Endothelial cell of umbilical vein (primary cell): Measurements from ENCODE around the gene ZMYM3. TPM values are rescaled to one million over a fixed set of nuclear protein-coding genes. Genes with fewer than 3 reads are reported as not detected.

ENCODE experiments used
- BruUV-seq: library from RNA; stranded (reverse); fragments of 400-500 nt; replicated peaks from 2 replicates; lab custom pipeline; 2021; lab: Mats Ljungman, UMichigan
- CTCF ChIA-PET: fragments of 300-600, 350-600 bp; sonication (Branson Sonifier 250); formaldehyde crosslinking; loops from one replicate; lab custom pipeline; 2021; ENCODE audit warnings: antibody characterized with exemption, inconsistent platforms; lab: Charles Lee
- POLR2A ChIA-PET: fragments of 300-600, 350-600 bp; sonication (Branson Sonifier 250); formaldehyde crosslinking; loops from one replicate; lab custom pipeline; 2021; ENCODE audit warnings: antibody characterized with exemption, inconsistent platforms; lab: Charles Lee
- DNase-seq: peaks from one replicate; pipeline ENCODE4 v3.0.0-alpha.2; 2011; ENCODE audit warnings: low read depth, low spot score
- FAIRE-seq: peaks from 2 replicates; lab custom pipeline; 2011; peaks lifted over from hg19 to GRCh38; lab: Jason Lieb, UNC
- H2AFZ ChIP-seq: 2 replicates; pipeline ENCODE4 v1.6.0; 2012; ENCODE audit warnings: low read depth, low read length, control low read depth, inconsistent platforms
- H3K27ac ChIP-seq: 2 replicates; pipeline ENCODE4 v1.5.1; 2011; ENCODE audit warnings: low read depth, mild to moderate bottlenecking, control low read depth, low read length, moderate library complexity; ENCODE audit not compliant: insufficient read depth
- H3K27me3 ChIP-seq, 2 experiments: 2 replicates each; pipeline versions ENCODE4 v1.6.0 to v1.6.1; 2011; ENCODE audit warnings: low read length in 2 of 2, mixed read lengths in 1 of 2; ENCODE audit not compliant: control insufficient read depth in 2 of 2, insufficient read depth in 2 of 2
- H3K36me3 ChIP-seq, 2 experiments: 2 replicates in 1 of 2; 3 replicates in 1 of 2; pipeline ENCODE4 v1.5.1; 2011; ENCODE audit warnings: low read length in 2 of 2, mild to moderate bottlenecking in 1 of 2, moderate library complexity in 1 of 2; ENCODE audit not compliant: control insufficient read depth in 2 of 2, insufficient read depth in 2 of 2; ENCODE audit errors: extremely low read depth in 1 of 2
- H3K4me1 ChIP-seq: 3 replicates; pipeline ENCODE4 v1.5.1; 2011; ENCODE audit warnings: mild to moderate bottlenecking, low read length; ENCODE audit not compliant: control insufficient read depth, insufficient read depth; ENCODE audit errors: extremely low read depth
- H3K4me2 ChIP-seq: 2 replicates; pipeline ENCODE4 v1.6.1; 2011; ENCODE audit warnings: low read length, control low read depth, mixed read lengths; ENCODE audit not compliant: insufficient read depth
- H3K4me3 ChIP-seq, 3 experiments: fragments of 200-600 bp in 1 of 3; sonication (generic), shearing (Covaris generic) in 1 of 3; replicated peaks in 1 of 3; 2 replicates each; pipeline ENCODE4 v1.5.1; 2011 to 2016; ENCODE audit warnings: control low read depth in 3 of 3, low read length in 3 of 3, mild to moderate bottlenecking in 2 of 3, inconsistent platforms in 1 of 3, low read depth in 1 of 3, moderate library complexity in 1 of 3; ENCODE audit not compliant: insufficient read depth in 1 of 3
- H3K79me2 ChIP-seq: 2 replicates; pipeline ENCODE4 v1.6.0; 2012; ENCODE audit warnings: low read length, inconsistent platforms; ENCODE audit not compliant: control insufficient read depth, insufficient read depth
- H3K9ac ChIP-seq: replicated peaks from 2 replicates; pipeline ENCODE3; 2011; ENCODE audit warnings: low read length, control low read depth; ENCODE audit not compliant: insufficient read depth; ENCODE audit errors: extremely low read depth
- H3K9me1 ChIP-seq: replicated peaks from 3 replicates; pipeline ENCODE4 v1.6.0; 2011; ENCODE audit warnings: mild to moderate bottlenecking, low read length; ENCODE audit not compliant: control insufficient read depth, insufficient read depth; ENCODE audit errors: extremely low read depth
- H3K9me3 ChIP-seq: replicated peaks from 2 replicates; pipeline ENCODE4 v1.5.1; 2012; ENCODE audit warnings: low read length, inconsistent platforms; ENCODE audit not compliant: control insufficient read depth, insufficient read depth
- H4K20me1 ChIP-seq: replicated peaks from 2 replicates; pipeline ENCODE3; 2011; ENCODE audit warnings: mild to moderate bottlenecking, low read length; ENCODE audit not compliant: control insufficient read depth, insufficient read depth; ENCODE audit errors: extremely low read depth
- CTCF ChIP-seq, 2 donors: IDR thresholded peaks; 1 replicate in 1 of 2; 2 replicates in 1 of 2; pipeline ENCODE4 v1.5.1; 2011; ENCODE audit warnings: low read length in 2 of 2, mild to moderate bottlenecking in 2 of 2, moderate library complexity in 2 of 2, control low read depth in 1 of 2, inconsistent platforms in 1 of 2, low read depth in 1 of 2; ENCODE audit not compliant: insufficient read depth in 1 of 2; ENCODE audit errors: extremely low read depth in 1 of 2
- EZH2 ChIP-seq: IDR thresholded peaks from 2 replicates; pipeline ENCODE4 v1.6.1; 2012; ENCODE audit warnings: borderline replicate concordance, low read depth, mild to moderate bottlenecking, moderate library complexity, low read length, inconsistent platforms; ENCODE audit not compliant: severe bottlenecking
- FOS ChIP-seq: IDR thresholded peaks from 2 replicates; pipeline ENCODE4 v1.6.1; 2011; ENCODE audit warnings: mild to moderate bottlenecking, low read length, moderate library complexity, borderline replicate concordance; ENCODE audit not compliant: insufficient read depth
- GATA2 ChIP-seq: IDR thresholded peaks from 2 replicates; pipeline ENCODE4 v1.7.0; 2011; ENCODE audit warnings: low read depth, mild to moderate bottlenecking, moderate library complexity, mixed read lengths, low read length; ENCODE audit not compliant: insufficient read length, insufficient read depth
- JUN ChIP-seq: IDR thresholded peaks from 2 replicates; pipeline ENCODE4 v1.6.1; 2011; ENCODE audit warnings: borderline replicate concordance, low read depth; ENCODE audit not compliant: insufficient read length, insufficient read depth
- MYC ChIP-seq: IDR thresholded peaks from one replicate; pipeline ENCODE4 v1.6.1; 2011; ENCODE audit warnings: mild to moderate bottlenecking, low read depth, low read length
- POLR2A ChIP-seq: IDR thresholded peaks from 2 replicates; pipeline ENCODE4 v1.6.1; 2012; ENCODE audit warnings: low read depth, mild to moderate bottlenecking, control low read depth, low read length
- POLR2AphosphoS5 ChIP-seq: IDR thresholded peaks from 2 replicates; pipeline ENCODE4 v1.6.1; 2012; ENCODE audit warnings: low read depth, mild to moderate bottlenecking, control low read depth, low read length, moderate library complexity; ENCODE audit not compliant: insufficient read depth
- dilution Hi-C: fragments of 300-500 bp; cut with MboI; formaldehyde crosslinking; loops from one replicate; pipeline ENCODE4 v1.15.0; 2019; ENCODE audit warnings: low sequenced_read_pairs; ENCODE audit not compliant: extremely low pct_ligation_motif_present
- intact Hi-C: fragments of 100-400 bp; cut with micrococcal nuclease; formaldehyde crosslinking; loops from one replicate; pipeline ENCODE4 v1.10.0; 2022
- polyA plus RNA-seq, 4 experiments: library from polyadenylated mRNA; depleted of rRNA in 3 of 4; stranded (reverse) in 3 of 4; unstranded in 1 of 4; fragments of >200 nt; gene quantifications; 2 replicates each; pipeline versions ENCODE4 v1.2.1 to v1.2.3, GENCODE V29; 2011 to 2012; ENCODE audit warnings: missing spikeins in 1 of 4
- total RNA-seq: library from RNA; stranded (reverse); gene quantifications from 2 replicates; pipeline ENCODE4 v1.2.3, GENCODE V29; 2021
- TF ChIP-seq, protein P1 (sequence below): IDR thresholded peaks from 2 replicates; pipeline ENCODE4 v1.6.1; 2011; ENCODE audit not compliant: insufficient read depth, insufficient read length

ZMYM3 gene
- total and polyA plus RNA-seq, 2 donors (not counting 3 experiments of a cell fraction or from before 2014, with no cell fraction given) = 26.5 to 32.9 TPM

- no peaks in the 10 kb centered on the region for H3K79me2 ChIP-seq
- no peak overlapping the region for H2AFZ ChIP-seq
- no peak overlapping the region for H3K9ac ChIP-seq
- H4K20me1 ChIP-seq = no peaks in the 10 kb centered on the region
- ChIA-PET POLR2A (no interaction called here), CTCF (no interaction called here)
- no peaks in the 10 kb centered on the region for H3K9me3 ChIP-seq
- no peak for DNase-seq
- FAIRE-seq = no peak
- no peak overlapping the region for H3K27ac ChIP-seq
- H3K9me1 ChIP-seq = no peaks in the 10 kb centered on the region
- no peak overlapping the region for H3K4me3 ChIP-seq
- intact Hi-C loops (no loop called here), dilution Hi-C loops (no loop called here)
- BruUV-seq = no TSS peak
- no peaks in the 10 kb centered on the region for H3K27me3 ChIP-seq
- TF ChIP-seq, protein P1, sequence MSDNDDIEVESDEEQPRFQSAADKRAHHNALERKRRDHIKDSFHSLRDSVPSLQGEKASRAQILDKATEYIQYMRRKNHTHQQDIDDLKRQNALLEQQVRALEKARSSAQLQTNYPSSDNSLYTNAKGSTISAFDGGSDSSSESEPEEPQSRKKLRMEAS = no peak
- TF ChIP-seq POLR2A = no peak
- TF ChIP-seq JUN = no peak
- TF ChIP-seq POLR2AphosphoS5 = no peak
- TF ChIP-seq MYC = no peak
- TF ChIP-seq EZH2 = no peak
- no peak for TF ChIP-seq GATA2
- TF ChIP-seq CTCF (IDR thresholded peaks at IDR 0.05; ENCODE audit: extremely low read depth in 1 of 2, insufficient read depth in 1 of 2, low read depth in 1 of 2, low read length in 2 of 2) = no peak
- no peak for TF ChIP-seq FOS
- no peaks in the 10 kb centered on the region for H3K36me3 ChIP-seq
- H3K4me1 ChIP-seq = no peaks in the 10 kb centered on the region
- no peak overlapping the region for H3K4me2 ChIP-seq
Measured at GRCh38 chrX:71210816-71211215, 43.1 kb downstream of the ZMYM3 start.
